GM18498 (cell line): ENCODE measurements around the gene C5orf22.
"Not testable (repeated sequence)": the region's sequence is repeated elsewhere in the genome, so short reads cannot be mapped to it uniquely, and the experiment has no call there.

Source experiments
- ATAC-seq: cut with Tn5 transposase; IDR thresholded peaks from one replicate; pipeline ENCODE4 v1.9.1; 2021; ENCODE audit warnings: mild to moderate bottlenecking, moderate library complexity; ENCODE audit not compliant: unreplicated experiment

Gene C5orf22

DNA sequence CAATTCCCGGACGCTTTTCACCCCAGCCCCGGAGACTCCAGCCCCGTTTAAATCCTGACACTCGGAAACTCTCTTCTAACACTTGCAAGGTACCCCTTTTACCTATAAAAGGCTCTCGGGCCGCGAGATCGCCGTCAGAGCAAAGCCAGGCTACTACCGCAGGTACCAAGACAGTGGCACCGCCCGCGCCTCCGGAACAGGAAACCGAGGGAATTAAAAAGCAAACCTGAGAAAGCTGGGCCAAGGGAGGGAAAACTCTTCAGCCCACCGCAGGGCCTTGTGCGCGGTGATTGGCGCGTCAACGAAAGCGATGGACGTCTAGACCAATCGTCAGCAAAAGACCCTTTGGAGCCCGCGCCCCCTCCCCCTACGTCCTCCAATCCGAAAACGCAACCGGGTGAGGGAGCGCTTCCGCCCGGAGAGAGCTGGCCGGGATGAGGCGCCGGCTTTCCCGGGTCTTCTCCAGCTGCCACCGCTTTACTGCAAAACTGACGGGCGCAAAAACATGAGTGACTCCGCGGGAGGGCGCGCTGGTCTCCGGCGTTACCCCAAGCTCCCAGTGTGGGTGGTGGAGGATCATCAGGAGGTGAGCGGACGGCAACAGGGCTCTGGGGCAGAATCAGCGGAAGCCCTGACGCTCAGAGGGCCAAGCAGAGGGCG is at the start of gene C5orf22, which contains the start of gene DROSHA:
C5orf22 (plus strand) TSS at position 414 of the 660 bp plus-strand sequence; CDS start at position 506, 92 bp downstream.
DROSHA (minus strand) TSS at position 206 of the 660 bp plus-strand sequence. CDS start 3,034 bp downstream, outside the sequence.
- peak; percentile 94 for ATAC-seq

DNA sequence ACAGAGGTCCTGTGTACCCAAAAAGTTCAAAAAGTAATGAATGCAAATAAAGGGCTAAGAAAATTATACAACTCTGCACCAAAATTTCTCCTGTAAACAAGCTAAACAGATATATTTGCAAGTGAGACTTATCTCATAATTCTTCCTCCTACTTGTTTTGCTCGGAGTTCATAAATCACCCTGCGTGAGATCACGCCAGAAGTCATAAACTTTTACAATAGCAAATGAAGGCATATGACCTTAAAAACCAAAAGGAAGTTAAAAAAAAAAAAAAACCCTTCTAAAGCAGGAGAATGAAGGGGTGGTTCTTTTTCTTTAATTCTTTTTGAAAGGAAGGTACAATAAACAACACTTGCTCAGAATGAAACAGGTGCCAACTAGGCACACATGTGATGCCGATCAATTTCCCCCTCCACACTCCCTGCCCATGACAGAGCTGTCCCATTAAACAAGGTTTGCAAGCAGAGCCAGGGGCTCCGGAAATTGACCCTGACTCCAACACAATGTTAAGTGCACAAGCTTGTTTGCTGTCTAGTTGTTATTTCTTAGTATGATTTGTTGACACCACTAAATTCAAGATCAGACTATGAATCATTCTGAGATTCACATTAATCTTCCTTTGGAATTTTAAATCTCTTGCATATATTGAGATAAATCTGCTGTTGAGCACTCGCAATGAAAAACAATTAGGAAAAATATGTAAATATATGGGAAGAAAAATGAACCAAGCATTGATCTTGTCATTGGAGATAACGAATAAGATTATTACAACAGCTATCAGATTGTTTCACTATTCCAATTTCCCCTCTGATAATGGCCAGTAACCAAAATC is 46.5 kb upstream of the C5orf22 start:
- ATAC-seq, result no peak

DNA sequence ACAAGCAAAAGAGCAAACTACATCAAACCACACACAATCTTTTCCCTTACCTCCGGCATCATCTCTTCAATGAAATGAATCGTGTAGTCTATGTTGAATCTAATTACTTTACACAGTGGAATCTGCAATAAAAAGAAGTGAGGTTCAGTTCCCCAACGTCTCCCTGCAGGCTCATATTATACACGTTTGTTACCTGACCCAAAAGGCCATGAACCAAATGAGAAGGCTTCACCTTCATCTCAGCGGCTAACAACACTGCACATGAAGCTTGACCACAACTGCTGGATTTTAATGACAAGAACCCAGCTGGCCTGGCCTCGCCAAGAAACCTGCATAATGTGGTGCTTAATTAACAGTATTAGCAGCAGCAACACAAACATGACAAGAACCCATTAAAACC is 45.7 kb upstream of the C5orf22 start:
- ATAC-seq, result no peak

DNA sequence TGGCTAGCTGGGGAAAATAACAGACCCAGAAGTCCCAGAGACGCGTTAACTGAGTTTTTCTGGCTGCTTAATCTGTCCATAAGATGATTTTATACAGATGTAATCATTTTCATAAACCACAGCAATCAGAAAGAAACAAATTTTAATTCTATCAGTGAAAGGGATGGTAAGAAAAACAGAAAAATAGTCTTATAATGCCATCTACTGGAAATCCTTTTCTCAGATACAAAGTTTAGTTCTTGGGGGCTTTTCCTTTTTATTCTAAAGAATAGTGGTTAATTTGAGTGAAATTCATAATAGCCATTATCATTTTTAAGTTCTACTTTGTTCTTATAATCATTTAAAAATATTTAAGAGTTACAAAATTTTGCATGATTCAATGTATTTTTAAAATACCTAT is 44.6 kb upstream of the C5orf22 start:
- ATAC-seq, result no peak

DNA sequence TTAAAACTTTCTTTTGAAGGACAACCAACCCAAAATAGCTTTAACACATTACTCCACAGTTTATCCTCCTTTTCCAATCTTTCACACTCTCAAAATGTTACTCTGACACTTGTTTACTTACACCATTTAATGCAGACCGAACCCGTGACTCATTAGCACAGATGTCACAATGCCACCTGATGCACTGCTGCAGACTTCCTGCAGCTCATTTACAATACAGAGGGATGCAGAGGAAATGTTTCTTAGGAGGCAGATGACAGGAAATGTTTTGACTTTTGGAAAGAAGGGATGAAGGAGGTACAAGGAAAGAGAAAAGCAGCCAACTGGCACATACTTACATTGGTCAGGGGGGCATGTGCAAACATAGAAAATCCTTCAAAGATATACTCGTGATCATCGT is 39.2 kb upstream of the C5orf22 start:
- no peak for ATAC-seq

DNA sequence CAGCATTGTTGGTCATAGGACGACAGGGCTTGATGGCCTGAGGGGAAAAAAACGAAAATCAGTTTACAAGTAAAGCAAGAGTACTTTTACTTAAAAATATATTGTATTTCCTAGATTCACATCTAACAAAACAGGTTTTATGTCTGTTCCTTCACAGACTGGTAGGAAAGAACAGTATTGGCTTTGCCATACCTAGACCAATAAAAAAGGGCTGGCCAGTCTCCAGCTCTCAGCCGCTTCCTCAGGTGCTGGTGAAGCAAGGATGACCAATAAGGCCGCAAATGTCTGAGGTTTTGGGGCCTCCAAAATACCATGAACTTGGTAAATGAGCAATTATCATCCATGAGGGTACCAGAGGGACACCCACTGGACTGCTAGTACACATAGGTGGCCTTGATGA is 36.8 kb upstream of the C5orf22 start:
- no peak for ATAC-seq

DNA sequence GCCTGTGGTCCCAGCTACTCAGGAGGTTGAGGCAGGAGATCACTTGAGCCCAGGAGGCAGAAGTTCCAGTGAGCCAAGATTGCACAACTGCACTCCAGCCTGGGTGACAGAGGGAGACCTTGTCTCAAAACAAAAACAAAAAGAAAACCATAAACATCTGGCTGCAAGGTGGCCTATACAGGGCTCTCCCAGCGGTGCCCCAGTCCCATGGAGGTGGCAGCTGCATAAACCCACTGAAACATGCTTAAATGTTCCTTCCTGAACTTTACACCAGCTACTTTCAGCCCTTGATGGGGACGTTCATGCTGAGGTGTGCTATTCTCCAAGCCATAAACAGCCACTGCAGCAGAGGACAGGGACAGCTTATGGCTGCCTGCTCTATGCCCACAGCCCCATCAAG is 35.8 kb upstream of the C5orf22 start:
- no peak for ATAC-seq

DNA sequence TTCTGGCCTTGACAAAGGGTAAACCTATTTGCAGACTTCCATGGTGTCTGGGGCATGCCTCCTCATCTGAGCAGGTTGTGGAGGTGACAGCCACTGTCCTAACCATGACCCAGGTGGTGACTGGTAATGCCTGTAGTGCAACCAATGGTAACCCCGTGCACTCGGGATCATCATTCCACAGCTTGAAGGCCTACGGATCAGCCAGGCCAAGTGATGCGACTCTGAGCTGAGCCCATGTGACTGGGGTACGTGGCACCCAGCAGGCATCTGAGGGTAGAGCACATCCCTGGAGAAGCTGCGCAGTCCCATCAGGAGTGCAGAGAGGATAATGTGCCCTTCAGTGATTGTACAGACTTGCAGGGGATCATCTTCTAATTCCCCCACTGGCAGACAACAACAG is 35.2 kb upstream of the C5orf22 start:
- ATAC-seq, result no peak

DNA sequence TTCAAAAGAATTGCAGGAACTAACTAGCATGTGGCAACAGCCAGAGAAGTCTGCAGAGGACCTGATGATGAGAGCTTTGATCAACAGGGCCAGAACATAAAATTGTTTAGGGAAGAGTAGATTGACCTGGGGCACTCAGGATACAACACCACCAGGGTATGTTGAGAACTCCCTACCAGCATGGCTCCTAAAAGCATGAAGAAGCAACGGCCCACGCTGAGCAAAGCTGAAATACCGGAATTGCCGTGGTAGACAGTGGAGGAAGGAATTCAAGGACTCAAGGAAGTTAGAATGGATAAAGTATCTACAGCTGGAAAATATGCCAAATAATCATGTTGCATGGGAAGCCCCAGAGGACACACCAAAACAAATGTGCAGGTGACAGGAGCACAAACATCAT is 31.8 kb upstream of the C5orf22 start:
- ATAC-seq, result no peak

DNA sequence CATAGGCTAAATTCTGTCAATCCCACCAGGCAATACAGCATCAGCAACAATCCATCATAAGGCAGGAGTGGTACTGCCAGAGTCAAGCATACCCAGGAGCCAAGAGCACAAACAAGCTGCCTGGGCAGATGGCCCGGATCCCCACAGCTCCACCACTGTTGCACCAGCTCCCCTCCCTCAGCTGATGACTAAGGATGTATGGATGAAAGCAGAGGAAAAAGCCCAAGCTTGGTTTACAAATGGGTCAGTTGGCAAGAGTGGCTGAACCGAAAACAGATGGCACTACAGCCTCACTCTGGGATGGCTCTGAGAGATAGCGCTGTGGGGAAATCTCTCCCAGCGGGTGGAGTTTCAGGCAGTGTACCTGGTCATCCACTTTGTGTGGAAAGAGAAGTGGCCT is 29.6 kb upstream of the C5orf22 start:
- ATAC-seq, result no peak

DNA sequence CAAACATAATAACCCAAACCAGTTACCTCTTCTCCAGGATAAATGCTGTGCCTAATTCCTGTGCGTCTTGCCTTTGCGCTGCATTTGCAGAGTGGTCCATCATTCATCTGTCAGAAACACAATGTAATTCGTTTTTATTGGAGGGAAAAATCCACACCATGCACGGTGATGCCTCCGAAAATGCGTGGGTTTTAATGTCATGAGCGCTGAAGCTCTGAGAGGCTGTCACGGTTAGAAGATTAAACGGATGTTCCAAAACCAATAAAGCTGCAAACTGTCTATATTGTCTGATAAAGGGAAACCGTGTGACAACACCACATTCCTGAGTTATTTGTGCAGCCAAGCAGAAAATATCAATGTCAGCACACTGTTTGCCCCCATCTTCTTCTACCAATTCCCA is 27.6 kb upstream of the C5orf22 start:
- no peak for ATAC-seq

DNA sequence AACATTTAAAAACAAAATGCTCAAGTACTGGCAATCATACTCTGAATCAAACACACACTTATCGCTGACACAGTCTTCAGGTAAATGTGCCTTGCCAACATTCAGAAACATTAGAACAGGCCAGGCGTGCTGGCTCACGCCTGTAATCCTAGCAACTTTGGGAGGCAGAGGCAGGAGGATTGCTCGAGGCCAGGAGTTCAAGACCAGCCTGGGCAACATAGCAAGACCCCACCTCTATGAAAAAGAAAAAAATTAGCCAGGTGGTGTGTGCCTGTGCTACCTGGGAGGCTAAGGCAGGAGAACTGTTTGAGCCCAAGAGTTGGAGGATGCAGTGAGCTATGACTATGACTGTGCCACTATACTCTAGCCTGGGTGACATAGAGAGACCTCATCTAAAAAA is 20.8 kb upstream of the C5orf22 start:
- no peak for ATAC-seq

DNA sequence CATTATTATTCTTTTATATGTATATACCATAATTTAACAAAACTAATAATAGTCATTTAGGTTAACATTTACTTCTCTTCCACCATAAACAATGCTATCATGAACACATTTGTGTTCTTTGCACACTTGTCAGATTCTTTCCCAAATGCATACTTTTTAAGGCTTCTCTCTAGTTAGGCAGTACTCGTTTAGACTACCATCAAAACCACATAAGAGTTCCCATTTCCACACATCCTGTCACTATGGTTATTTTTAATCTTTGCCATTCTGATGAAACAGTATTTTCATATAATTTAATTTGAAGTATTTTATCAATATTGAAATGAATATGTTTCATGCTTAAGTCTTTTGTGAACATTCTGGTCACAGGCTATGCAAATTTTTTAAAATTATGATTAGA is 15.3 kb upstream of the C5orf22 start:
- no peak for ATAC-seq

DNA sequence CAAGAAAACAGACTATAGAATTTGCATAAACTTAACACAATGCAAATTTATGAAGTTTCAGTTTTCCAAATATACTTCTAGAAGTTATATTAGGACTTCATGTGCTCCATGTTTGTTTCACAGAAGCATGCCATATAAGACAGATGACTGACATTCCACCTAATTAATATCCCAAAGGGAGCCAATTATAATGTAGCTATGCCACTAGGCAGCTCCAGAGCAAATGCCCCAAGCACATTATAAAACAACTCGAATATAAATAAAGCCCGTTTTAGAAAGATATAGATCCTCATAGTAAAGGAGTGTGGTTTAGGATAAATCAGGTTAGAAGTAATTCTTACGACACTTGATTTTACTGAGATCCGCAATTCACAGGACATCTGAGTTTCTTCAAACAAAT is 9.1 kb upstream of the C5orf22 start:
- no peak for ATAC-seq

DNA sequence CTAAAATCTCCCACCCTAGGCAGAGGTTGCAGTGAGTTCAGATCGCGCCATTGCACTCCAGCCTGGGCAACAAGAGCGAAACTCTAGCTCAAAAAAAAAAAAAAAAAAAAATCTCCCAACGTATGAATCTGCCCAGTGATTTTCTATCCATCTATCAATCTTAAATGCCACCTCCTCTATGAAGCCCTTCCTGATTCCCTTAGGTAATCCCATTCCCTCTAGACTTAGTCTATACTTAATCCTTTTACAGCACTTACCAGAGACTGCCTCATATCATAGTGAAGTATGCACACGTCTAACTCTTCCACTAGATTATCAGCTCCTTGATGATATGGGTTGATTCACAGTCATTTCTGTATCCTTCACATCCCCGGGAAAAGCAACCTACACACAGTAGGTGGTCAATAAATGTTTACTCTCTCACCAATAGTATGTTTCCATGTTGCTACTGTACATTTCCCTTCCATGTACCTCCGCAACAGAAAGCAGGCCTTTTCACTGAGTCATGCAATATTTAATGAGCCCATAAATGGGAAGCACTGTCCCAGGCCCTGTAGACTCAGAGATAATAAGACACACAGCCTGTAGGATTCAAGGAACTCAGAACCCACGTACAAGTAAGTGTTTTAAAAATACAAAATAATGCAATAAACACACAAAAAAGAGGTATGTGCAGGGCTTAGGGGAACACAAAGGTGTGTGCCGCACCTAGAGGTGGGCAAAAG is 1.4 kb upstream of the C5orf22 start:
- ATAC-seq, result no peak

DNA sequence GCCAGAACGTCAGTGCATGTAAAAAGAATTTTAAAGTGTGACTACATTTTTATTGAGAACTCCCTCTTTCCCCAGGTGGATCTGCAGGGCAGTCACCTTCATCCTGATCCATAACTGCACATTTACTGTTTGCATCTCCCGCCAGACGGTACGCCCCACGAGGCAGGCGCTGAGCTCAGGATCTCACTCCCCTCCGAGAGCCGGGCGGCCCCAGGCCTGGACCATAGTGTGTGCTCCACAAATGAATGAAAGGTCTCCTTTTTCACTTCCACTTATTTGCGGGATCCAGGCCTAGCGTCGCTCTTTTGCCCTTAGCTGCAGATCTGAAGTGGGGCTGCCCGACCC is 586 bp upstream of the C5orf22 start:
- ATAC-seq, result peak; percentile 43

DNA sequence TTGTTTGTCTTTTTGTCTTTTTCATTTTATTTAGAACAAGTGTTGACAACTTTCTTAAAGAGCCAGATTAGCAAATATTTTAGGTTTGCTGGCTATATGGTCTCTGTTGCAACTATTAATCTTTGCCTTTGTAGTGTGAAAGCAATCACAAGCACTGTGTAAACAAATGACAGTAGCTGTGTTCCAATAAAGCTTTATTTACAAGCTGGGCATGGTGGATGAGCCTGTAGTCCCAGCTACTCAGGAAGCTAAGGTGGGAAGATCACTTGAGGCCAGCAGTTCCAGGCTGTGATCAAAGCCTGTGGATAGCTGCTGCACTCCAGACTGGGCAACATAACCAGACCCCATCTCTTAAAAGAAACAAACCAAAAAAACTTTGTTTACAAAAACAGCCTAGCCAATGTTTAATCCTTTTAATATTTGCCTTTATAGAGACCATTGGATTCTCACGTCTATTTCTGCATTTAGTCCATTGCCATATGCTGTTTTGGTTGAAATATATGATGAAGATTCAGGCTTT is 2.5 kb downstream of the C5orf22 start:
- no peak for ATAC-seq

DNA sequence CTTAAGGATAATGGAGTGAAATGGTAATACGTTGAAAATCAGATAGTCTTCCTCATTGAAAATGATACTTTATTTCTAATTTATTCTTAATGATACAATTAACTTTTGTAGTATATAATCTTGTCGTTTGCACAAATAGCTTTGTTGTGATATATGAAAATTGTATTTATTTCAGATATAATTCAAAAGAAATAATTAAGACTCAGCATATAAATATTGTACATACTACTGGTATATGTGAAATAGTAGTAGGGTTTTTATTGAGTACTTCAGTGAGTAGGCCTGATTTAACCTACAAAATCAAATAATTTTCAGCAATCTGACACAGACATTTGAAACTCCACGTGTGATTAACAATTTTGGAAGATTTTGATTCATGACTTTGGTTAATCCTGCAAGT is 4.8 kb downstream of the C5orf22 start:
- no peak for ATAC-seq

DNA sequence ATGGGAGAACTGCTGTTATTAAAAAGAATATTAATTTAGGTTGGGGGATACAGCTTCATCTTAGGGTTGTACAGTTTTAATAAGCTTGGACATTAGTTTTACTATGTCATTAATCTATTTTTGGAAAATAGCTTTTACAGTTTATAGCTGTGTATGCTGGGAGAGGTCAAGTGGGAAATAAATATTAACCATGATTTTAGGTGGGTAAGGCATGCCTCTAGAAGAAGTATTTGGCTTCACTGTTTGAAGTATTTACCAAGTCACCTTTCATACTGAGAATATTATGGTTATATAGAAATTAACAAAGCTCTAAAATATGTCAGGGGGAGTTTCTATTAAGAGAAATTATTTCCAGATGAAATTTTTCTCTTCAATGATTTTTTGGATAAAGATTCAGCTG is 5.2 kb downstream of the C5orf22 start:
- no peak for ATAC-seq

DNA sequence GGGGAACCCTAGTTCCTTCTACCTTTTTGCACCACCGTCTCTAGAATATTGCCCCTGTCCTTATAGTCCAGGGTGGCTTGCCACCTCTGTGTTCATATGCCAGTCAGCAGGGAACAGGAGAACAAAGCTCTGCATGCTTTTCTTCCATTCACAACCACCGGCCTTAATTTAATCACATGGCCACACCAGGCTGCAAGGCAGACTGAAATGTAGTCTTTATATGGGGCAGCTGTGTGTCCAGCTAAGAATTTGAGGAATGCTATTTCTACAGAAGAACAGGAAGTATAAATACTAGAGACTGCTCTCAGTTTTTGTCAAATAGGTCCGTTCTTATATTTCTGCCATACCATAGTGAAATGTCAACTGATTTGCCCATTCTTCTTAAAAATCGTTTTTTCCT is 5.8 kb downstream of the C5orf22 start:
- no peak for ATAC-seq

DNA sequence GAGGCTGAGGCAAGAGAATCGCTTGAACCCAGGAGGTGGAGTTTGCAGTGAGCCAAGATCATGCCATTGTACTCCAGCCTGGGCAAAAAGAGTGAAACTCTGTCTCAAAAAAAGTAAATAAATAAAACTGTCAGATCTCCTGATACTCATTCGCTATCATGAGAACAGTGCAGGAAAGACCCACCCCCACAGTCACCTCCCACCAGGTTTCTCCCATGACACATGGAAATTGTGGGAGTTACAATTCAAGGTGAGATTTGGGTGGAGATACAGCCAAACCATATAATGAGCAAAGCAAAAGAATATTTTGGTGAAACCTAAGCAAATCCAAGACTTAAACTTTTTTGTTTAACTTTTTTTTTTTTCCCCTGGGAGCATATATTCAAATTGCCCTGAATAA is 17.0 kb downstream of the C5orf22 start:
- not testable (repeated sequence) for ATAC-seq

DNA sequence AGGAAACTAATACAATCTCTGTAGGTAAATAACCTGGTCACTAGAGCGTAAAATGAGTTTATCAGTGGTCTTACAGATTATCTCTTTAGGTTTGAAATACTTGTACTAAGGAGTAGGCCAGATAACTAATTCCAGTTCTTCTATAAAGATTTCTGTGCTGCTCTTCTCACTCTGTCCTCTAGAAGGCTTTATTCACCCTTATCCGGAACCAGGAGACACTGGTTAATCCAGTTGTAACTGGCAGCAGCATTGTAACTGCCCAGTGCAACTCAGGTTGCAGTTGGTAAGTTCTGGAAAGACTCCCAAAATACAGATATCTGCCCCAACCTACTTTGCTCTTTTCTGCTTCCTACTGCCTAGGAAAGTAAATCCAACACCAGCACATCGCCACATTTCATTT is 19.8 kb downstream of the C5orf22 start:
- ATAC-seq, result no peak
